Measurements from ENCODE around the gene PINK1. TPM values are rescaled to one million over a fixed set of nuclear protein-coding genes. Genes with fewer than 3 reads are reported as not detected.

PINK1 gene
- total RNA-seq, 2 donors from 2014 or later = 9.6 to 9.8 TPM

GRCh38 chr1:20616847-20617487 lies 16.3 kb upstream of the PINK1 start:
- DNase-seq (no peak), ATAC-seq (no peak)
- Mint-ChIP-seq H3K36me3 (ENCODE audit: low read depth) (no peaks in the 10 kb centered on the region), H3K27ac (no peak overlapping the region), H3K27me3 (peaks cover 47% of the 10 kb centered on the region), H3K4me1 (peaks cover 3% of the 10 kb centered on the region), H3K4me3 (no peak overlapping the region)
- H3K9me3 ChIP-seq (ENCODE audit: control insufficient read depth, low read length, poor library complexity, severe bottlenecking) = no peaks in the 10 kb centered on the region

- Mint-ChIP-seq H3K27me3 (peaks cover 42% of the 10 kb centered on the region), H3K27ac (no peak overlapping the region), H3K4me3 (no peak overlapping the region), H3K36me3 (ENCODE audit: low read depth) (no peaks in the 10 kb centered on the region), H3K4me1 (peaks cover 3% of the 10 kb centered on the region)
- ATAC-seq (no peak), DNase-seq (no peak)
- no peaks in the 10 kb centered on the region for H3K9me3 ChIP-seq (ENCODE audit: control insufficient read depth, low read length, poor library complexity, severe bottlenecking)
These were observed 14.7 kb upstream of the PINK1 start for GRCh38 chr1:20618550-20618949.

- no peak overlapping the region for H3K27ac Mint-ChIP-seq
- peaks cover 33% of the 10 kb centered on the region for H3K27me3 Mint-ChIP-seq
- H3K4me1 Mint-ChIP-seq = peaks cover 3% of the 10 kb centered on the region
- no peak for ATAC-seq
- no peak for DNase-seq
- H3K36me3 Mint-ChIP-seq (ENCODE audit: low read depth) = no peaks in the 10 kb centered on the region
- H3K4me3 Mint-ChIP-seq = no peak overlapping the region
- no peaks in the 10 kb centered on the region for H3K9me3 ChIP-seq (ENCODE audit: control insufficient read depth, low read length, poor library complexity, severe bottlenecking)
These were observed 13.3 kb upstream of the PINK1 start for GRCh38 chr1:20619999-20620398.

- no peak for ATAC-seq
- Mint-ChIP-seq H3K4me3 (no peak overlapping the region), H3K36me3 (ENCODE audit: low read depth) (no peaks in the 10 kb centered on the region), H3K27ac (no peak overlapping the region), H3K4me1 (peaks cover 3% of the 10 kb centered on the region), H3K27me3 (peaks cover 33% of the 10 kb centered on the region)
- DNase-seq = no peak
- no peaks in the 10 kb centered on the region for H3K9me3 ChIP-seq (ENCODE audit: control insufficient read depth, low read length, poor library complexity, severe bottlenecking)
These were observed 12.2 kb upstream of the PINK1 start for GRCh38 chr1:20621012-20621411.

GRCh38 chr1:20624709-20625108 lies 8.5 kb upstream of the PINK1 start:
- H3K36me3 Mint-ChIP-seq (ENCODE audit: low read depth) = no peaks in the 10 kb centered on the region
- no peaks in the 10 kb centered on the region for H3K4me1 Mint-ChIP-seq
- DNase-seq (no peak), ATAC-seq (no peak)
- peaks cover 3% of the 10 kb centered on the region for H3K27me3 Mint-ChIP-seq
- H3K9me3 ChIP-seq (ENCODE audit: control insufficient read depth, low read length, poor library complexity, severe bottlenecking) = no peaks in the 10 kb centered on the region
- no peak overlapping the region for H3K27ac Mint-ChIP-seq
- H3K4me3 Mint-ChIP-seq = no peak overlapping the region

- Mint-ChIP-seq H3K4me1 (no peaks in the 10 kb centered on the region), H3K36me3 (ENCODE audit: low read depth) (no peaks in the 10 kb centered on the region), H3K27me3 (no peaks in the 10 kb centered on the region), H3K27ac (no peak overlapping the region), H3K4me3 (no peak overlapping the region)
- ATAC-seq = no peak
- H3K9me3 ChIP-seq (ENCODE audit: control insufficient read depth, low read length, poor library complexity, severe bottlenecking) = no peaks in the 10 kb centered on the region
- DNase-seq = no peak
These were observed 7.8 kb upstream of the PINK1 start for GRCh38 chr1:20625176-20626097.

- no peak for DNase-seq
- no peak for ATAC-seq
- H3K4me1 Mint-ChIP-seq = no peaks in the 10 kb centered on the region
- no peaks in the 10 kb centered on the region for H3K9me3 ChIP-seq (ENCODE audit: control insufficient read depth, low read length, poor library complexity, severe bottlenecking)
- H3K36me3 Mint-ChIP-seq (ENCODE audit: low read depth) = no peaks in the 10 kb centered on the region
- H3K27ac Mint-ChIP-seq = no peak overlapping the region
- no peak overlapping the region for H3K4me3 Mint-ChIP-seq
- no peaks in the 10 kb centered on the region for H3K27me3 Mint-ChIP-seq
These were observed 7.2 kb upstream of the PINK1 start for GRCh38 chr1:20626098-20626427.

- H3K4me1 Mint-ChIP-seq = no peaks in the 10 kb centered on the region
- no peak for ATAC-seq
- H3K27me3 Mint-ChIP-seq = no peaks in the 10 kb centered on the region
These were observed 6.7 kb upstream of the PINK1 start for GRCh38 chr1:20626524-20626923.

GRCh38 chr1:20630729-20631128 lies 2.5 kb upstream of the PINK1 start:
- DNase-seq = no peak
- Mint-ChIP-seq H3K27me3 (peaks cover 4% of the 10 kb centered on the region), H3K27ac (no peak overlapping the region), H3K36me3 (ENCODE audit: low read depth) (no peaks in the 10 kb centered on the region), H3K4me1 (peaks cover 8% of the 10 kb centered on the region), H3K4me3 (no peak overlapping the region)
- H3K9me3 ChIP-seq (ENCODE audit: control insufficient read depth, low read length, poor library complexity, severe bottlenecking) = no peaks in the 10 kb centered on the region
- no peak for ATAC-seq

More at GRCh38 chr1:20626524-20626923, 6.7 kb upstream of the PINK1 start:
- H3K9me3 ChIP-seq (ENCODE audit: control insufficient read depth, low read length, poor library complexity, severe bottlenecking) = no peaks in the 10 kb centered on the region
- H3K27ac Mint-ChIP-seq = no peak overlapping the region
- DNase-seq = no peak
- H3K4me3 Mint-ChIP-seq = no peak overlapping the region
- H3K36me3 Mint-ChIP-seq (ENCODE audit: low read depth) = no peaks in the 10 kb centered on the region

GRCh38 chr1:20632386-20632785 lies 872 bp upstream of the PINK1 start:
- Mint-ChIP-seq H3K36me3 (ENCODE audit: low read depth) (no peaks in the 10 kb centered on the region), H3K27ac (no peak overlapping the region), H3K27me3 (peaks cover 4% of the 10 kb centered on the region), H3K4me3 (no peak overlapping the region), H3K4me1 (peaks cover 14% of the 10 kb centered on the region)
- DNase-seq (no peak), ATAC-seq (no peak)
- H3K9me3 ChIP-seq (ENCODE audit: control insufficient read depth, low read length, poor library complexity, severe bottlenecking) = no peaks in the 10 kb centered on the region

- DNase-seq = no peak
- H3K36me3 Mint-ChIP-seq (ENCODE audit: low read depth) = no peaks in the 10 kb centered on the region
- H3K27ac Mint-ChIP-seq = peak overlapping the region; percentile 72
- ATAC-seq = peak; percentile 18
- H3K4me1 Mint-ChIP-seq = peaks cover 16% of the 10 kb centered on the region
- H3K4me3 Mint-ChIP-seq = peak overlapping the region; percentile 87
- H3K9me3 ChIP-seq (ENCODE audit: control insufficient read depth, low read length, poor library complexity, severe bottlenecking) = no peaks in the 10 kb centered on the region
- peaks cover 4% of the 10 kb centered on the region for H3K27me3 Mint-ChIP-seq
These were observed 871 bp downstream of the PINK1 start for GRCh38 chr1:20634065-20634593.

- DNase-seq = peak in 1 of 3 donors; percentile 16
- Mint-ChIP-seq H3K4me3 (peak overlapping the region; percentile 87), H3K27ac (peak overlapping the region; percentile 72), H3K4me1 (peaks cover 18% of the 10 kb centered on the region), H3K36me3 (ENCODE audit: low read depth) (no peaks in the 10 kb centered on the region), H3K27me3 (peaks cover 4% of the 10 kb centered on the region)
- no peaks in the 10 kb centered on the region for H3K9me3 ChIP-seq (ENCODE audit: control insufficient read depth, low read length, poor library complexity, severe bottlenecking)
- peak; percentile 49 for ATAC-seq
These were observed 1.4 kb downstream of the PINK1 start for GRCh38 chr1:20634594-20635084.

- H3K36me3 Mint-ChIP-seq (ENCODE audit: low read depth) = no peaks in the 10 kb centered on the region
- H3K4me3 Mint-ChIP-seq = no peak overlapping the region
- DNase-seq (no peak), ATAC-seq (no peak)
- peaks cover 4% of the 10 kb centered on the region for H3K27me3 Mint-ChIP-seq
- H3K9me3 ChIP-seq (ENCODE audit: control insufficient read depth, low read length, poor library complexity, severe bottlenecking) = no peaks in the 10 kb centered on the region
- H3K4me1 Mint-ChIP-seq = peaks cover 25% of the 10 kb centered on the region
- peak overlapping the region; percentile 49 for H3K27ac Mint-ChIP-seq
These were observed 3.6 kb downstream of the PINK1 start for GRCh38 chr1:20636785-20637347.
